ENCODE results near the gene ADGRB3. TPM values are rescaled to one million over a fixed set of nuclear protein-coding genes. Genes with fewer than 3 reads are reported as not detected.

The ADGRB3 gene
- total RNA-seq, 1 experiment from 2014 or later: 0.09 TPM

DNA sequence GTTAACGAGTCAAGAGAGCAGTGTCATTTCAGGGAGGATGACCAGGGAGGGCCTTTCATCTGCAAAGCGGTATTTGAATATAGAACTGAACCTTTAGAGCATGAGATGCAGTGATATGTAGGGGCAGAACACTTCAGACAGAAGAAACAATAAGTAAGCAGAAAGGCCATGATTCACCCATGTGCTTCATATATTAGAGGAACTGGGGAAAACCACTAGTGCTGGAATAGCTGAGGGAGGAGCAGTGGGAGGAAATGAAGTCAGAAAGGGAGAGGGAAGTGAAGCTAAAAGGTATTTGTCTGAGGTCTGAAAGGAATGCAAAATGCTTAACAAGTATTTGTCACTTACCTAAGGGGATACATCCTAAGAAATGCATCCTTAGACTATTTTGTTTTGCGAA, 391.2 kb downstream of the ADGRB3 start:
- Mint-ChIP-seq H3K4me1 (ENCODE audit: low read depth, unreplicated experiment) (peaks cover 23% of the 10 kb centered on the region), H3K9me3 (ENCODE audit: low read depth, unreplicated experiment) (peaks cover 4% of the 10 kb centered on the region), H3K4me3 (ENCODE audit: low read depth, unreplicated experiment) (no peak overlapping the region), H3K27me3 (ENCODE audit: unreplicated experiment) (no peaks in the 10 kb centered on the region), H3K27ac (ENCODE audit: unreplicated experiment) (no peak overlapping the region), H3K36me3 (ENCODE audit: insufficient read depth, unreplicated experiment) (no peaks in the 10 kb centered on the region)
- intact Hi-C loops (cut with micrococcal nuclease; ENCODE audit: unreplicated experiment): no loop called here
- CTCF ChIA-PET: no interaction called here
- DNase-seq: no peak
- TF ChIP-seq CTCF (IDR thresholded peaks at IDR 0.05; ENCODE audit: unreplicated experiment): no peak
- no TSS peak for BruUV-seq (replicated peaks)

- no peaks in the 10 kb centered on the region for H3K27me3 Mint-ChIP-seq (ENCODE audit: unreplicated experiment)
- CTCF ChIA-PET: no interaction called here
- no peak overlapping the region for H3K27ac Mint-ChIP-seq (ENCODE audit: unreplicated experiment)
- intact Hi-C loops (cut with micrococcal nuclease; ENCODE audit: unreplicated experiment): no loop called here
- BruUV-seq (replicated peaks): no TSS peak
- peaks cover 23% of the 10 kb centered on the region for H3K4me1 Mint-ChIP-seq (ENCODE audit: low read depth, unreplicated experiment)
- H3K4me3 Mint-ChIP-seq (ENCODE audit: low read depth, unreplicated experiment): no peak overlapping the region
- TF ChIP-seq CTCF (IDR thresholded peaks at IDR 0.05; ENCODE audit: unreplicated experiment): no peak
- no peaks in the 10 kb centered on the region for H3K36me3 Mint-ChIP-seq (ENCODE audit: insufficient read depth, unreplicated experiment)
- peaks cover 7% of the 10 kb centered on the region for H3K9me3 Mint-ChIP-seq (ENCODE audit: low read depth, unreplicated experiment)
- DNase-seq: no peak
Measured at GRCh38 chr6:69026715-69027114, 391.6 kb downstream of the ADGRB3 start.

DNA sequence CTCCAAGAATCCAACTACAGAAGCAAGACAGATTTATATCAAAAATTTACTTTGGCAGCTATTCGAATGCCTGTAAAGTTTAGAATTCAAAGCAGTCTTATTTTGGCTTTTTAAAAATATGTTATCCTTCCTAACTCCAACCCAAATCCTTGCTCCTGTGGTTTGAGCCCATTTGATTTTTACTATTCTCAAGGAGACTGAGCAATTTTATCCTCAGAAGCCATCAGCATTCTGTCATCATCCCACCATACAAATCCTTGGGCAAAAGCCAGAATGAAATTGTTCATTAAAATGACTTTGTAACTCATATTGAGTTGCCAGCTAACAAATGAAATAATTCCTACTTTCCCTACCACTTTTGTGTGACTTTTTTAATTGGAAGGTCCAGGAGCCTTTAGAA, 392.8 kb downstream of the ADGRB3 start:
- CTCF ChIA-PET: no interaction called here
- H3K9me3 Mint-ChIP-seq (ENCODE audit: low read depth, unreplicated experiment): peaks cover 7% of the 10 kb centered on the region
- no peaks in the 10 kb centered on the region for H3K27me3 Mint-ChIP-seq (ENCODE audit: unreplicated experiment)
- TF ChIP-seq CTCF (IDR thresholded peaks at IDR 0.05; ENCODE audit: unreplicated experiment): no peak
- no peaks in the 10 kb centered on the region for H3K36me3 Mint-ChIP-seq (ENCODE audit: insufficient read depth, unreplicated experiment)
- peaks cover 18% of the 10 kb centered on the region for H3K4me1 Mint-ChIP-seq (ENCODE audit: low read depth, unreplicated experiment)
- DNase-seq: no peak
- BruUV-seq (replicated peaks): no TSS peak
- H3K27ac Mint-ChIP-seq (ENCODE audit: unreplicated experiment): no peak overlapping the region
- H3K4me3 Mint-ChIP-seq (ENCODE audit: low read depth, unreplicated experiment): no peak overlapping the region
- intact Hi-C loops (cut with micrococcal nuclease; ENCODE audit: unreplicated experiment): no loop called here

DNA sequence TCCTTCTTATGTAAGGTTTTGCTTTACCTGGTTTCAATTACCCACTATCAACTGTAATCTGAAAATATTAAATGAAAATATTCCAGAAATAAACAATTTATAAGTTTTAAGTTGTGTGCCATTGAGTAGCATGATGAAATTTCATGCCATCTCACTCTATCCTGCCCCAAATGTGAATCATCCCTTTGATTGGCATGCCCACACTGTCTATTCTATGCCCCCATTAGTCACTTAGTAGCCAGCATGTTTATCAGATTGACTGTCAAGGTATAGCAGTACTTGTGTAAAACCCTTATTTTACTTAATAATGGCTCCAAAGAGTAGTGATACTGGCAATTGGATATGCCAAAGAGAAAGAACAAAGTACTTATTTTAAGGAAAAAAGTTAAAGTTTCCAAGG, 403.8 kb downstream of the ADGRB3 start:
- DNase-seq: no peak
- intact Hi-C loops (cut with micrococcal nuclease; ENCODE audit: unreplicated experiment): no loop called here
- no peak overlapping the region for H3K4me3 Mint-ChIP-seq (ENCODE audit: low read depth, unreplicated experiment)
- H3K27me3 Mint-ChIP-seq (ENCODE audit: unreplicated experiment): no peaks in the 10 kb centered on the region
- H3K4me1 Mint-ChIP-seq (ENCODE audit: low read depth, unreplicated experiment): peaks cover 7% of the 10 kb centered on the region
- CTCF ChIA-PET: no interaction called here
- no TSS peak for BruUV-seq (replicated peaks)
- no peaks in the 10 kb centered on the region for H3K36me3 Mint-ChIP-seq (ENCODE audit: insufficient read depth, unreplicated experiment)
- H3K9me3 Mint-ChIP-seq (ENCODE audit: low read depth, unreplicated experiment): peaks cover 11% of the 10 kb centered on the region
- TF ChIP-seq CTCF (IDR thresholded peaks at IDR 0.05; ENCODE audit: unreplicated experiment): no peak
- H3K27ac Mint-ChIP-seq (ENCODE audit: unreplicated experiment): no peak overlapping the region

DNA sequence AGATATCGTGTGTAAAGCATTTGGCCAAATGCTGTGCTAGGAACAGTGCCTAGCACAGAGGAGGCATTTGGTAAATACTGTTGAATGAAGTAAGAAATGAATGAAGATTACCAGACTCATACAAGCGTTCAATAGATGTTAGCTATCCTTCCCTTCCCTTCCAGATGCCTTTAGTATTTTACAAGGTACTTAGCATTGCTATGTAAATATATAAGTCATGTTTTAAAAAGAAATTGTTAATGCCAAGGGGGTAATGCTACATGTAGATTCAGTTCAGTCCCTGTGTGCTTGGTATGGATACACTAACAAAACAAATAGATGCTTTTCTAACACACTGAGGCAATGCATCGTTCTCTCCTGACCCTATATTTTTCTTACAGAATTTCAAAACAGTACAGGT, 407.2 kb downstream of the ADGRB3 start:
- H3K27me3 Mint-ChIP-seq (ENCODE audit: unreplicated experiment): no peaks in the 10 kb centered on the region
- BruUV-seq (replicated peaks): no TSS peak
- H3K4me3 Mint-ChIP-seq (ENCODE audit: low read depth, unreplicated experiment): no peak overlapping the region
- H3K36me3 Mint-ChIP-seq (ENCODE audit: insufficient read depth, unreplicated experiment): no peaks in the 10 kb centered on the region
- H3K9me3 Mint-ChIP-seq (ENCODE audit: low read depth, unreplicated experiment): peaks cover 14% of the 10 kb centered on the region
- intact Hi-C loops (cut with micrococcal nuclease; ENCODE audit: unreplicated experiment): no loop called here
- no peak for TF ChIP-seq CTCF (IDR thresholded peaks at IDR 0.05; ENCODE audit: unreplicated experiment)
- H3K27ac Mint-ChIP-seq (ENCODE audit: unreplicated experiment): no peak overlapping the region
- CTCF ChIA-PET: no interaction called here
- DNase-seq: no peak
- peaks cover 7% of the 10 kb centered on the region for H3K4me1 Mint-ChIP-seq (ENCODE audit: low read depth, unreplicated experiment)

All from Calu3 (cell line).